ENCODE results near the gene GKN2.

GRCh38 chr2:68970566-68971265 is 18.0 kb upstream of the GKN2 start:
- no peak for TF ChIP-seq MAX (IDR thresholded peaks at IDR 0.05)
- TF ChIP-seq MAZ (IDR thresholded peaks at IDR 0.05; ENCODE audit: borderline replicate concordance, low read depth, low read length) = no peak
- TF ChIP-seq CHD4 (IDR thresholded peaks at IDR 0.05; ENCODE audit: borderline replicate concordance) = no peak
- TF ChIP-seq, protein P1, sequence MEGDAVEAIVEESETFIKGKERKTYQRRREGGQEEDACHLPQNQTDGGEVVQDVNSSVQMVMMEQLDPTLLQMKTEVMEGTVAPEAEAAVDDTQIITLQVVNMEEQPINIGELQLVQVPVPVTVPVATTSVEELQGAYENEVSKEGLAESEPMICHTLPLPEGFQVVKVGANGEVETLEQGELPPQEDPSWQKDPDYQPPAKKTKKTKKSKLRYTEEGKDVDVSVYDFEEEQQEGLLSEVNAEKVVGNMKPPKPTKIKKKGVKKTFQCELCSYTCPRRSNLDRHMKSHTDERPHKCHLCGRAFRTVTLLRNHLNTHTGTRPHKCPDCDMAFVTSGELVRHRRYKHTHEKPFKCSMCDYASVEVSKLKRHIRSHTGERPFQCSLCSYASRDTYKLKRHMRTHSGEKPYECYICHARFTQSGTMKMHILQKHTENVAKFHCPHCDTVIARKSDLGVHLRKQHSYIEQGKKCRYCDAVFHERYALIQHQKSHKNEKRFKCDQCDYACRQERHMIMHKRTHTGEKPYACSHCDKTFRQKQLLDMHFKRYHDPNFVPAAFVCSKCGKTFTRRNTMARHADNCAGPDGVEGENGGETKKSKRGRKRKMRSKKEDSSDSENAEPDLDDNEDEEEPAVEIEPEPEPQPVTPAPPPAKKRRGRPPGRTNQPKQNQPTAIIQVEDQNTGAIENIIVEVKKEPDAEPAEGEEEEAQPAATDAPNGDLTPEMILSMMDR (IDR thresholded peaks at IDR 0.05) = no peak
- TF ChIP-seq POLR2A (IDR thresholded peaks at IDR 0.05; ENCODE audit: low read length) = no peak
